Measurements from ENCODE around the gene BPHL.

BPHL gene

DNA sequence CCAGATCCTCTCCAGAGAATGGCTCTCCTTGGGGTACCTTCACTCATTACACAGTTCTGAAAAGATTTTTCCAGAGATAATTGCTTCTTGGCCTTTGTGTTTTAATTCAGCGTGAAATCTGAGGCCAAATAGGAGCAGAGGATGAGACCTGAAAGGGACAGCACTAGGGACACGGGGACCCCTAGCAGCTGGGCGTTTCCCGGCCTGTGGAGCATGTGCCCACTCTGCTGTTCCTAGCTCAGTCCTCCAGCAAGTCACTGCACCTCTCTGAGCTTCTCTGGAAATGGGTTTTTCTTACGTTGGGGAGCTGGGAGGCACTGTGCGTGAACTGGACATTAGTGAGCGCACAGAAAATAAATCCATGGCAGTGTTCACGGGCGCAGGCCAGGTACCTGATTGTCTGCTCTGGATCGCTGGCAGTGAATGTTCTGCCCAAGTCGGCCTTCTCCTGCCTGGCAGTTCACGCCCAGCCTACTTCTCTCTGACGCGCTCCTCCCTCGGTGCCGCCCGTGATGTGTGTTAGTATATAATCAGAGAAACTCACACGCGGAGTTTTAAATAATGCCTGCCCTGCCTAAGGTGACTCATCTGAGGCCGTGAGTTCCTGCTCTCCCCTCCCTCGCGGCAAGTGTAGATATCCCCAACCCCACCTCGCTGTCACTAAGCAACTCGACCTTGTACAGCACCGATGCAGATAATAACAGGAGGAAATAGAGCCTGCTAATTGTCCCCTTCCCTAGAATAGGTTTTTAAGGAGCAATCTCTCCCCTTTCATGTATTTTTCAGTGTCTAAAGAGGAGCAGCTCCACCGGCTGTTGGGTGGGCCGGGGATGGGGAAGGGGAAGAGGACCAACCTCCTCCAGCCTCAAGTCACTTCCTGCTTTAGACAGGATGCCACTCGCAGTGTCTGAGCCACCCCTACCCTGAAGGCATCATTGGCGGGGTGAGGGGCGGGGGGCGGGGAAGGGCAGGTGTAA lies 41.6 kb downstream of the BPHL start:
- H3K36me3 ChIP-seq (ENCODE audit: control insufficient read depth, insufficient read depth, low read length) = no peaks in the 10 kb centered on the region; the same call in none of the 2 replicates
- no peaks in the 10 kb centered on the region for H3K27me3 ChIP-seq (replicated peaks; ENCODE audit: control insufficient read depth, insufficient read depth, low read length)
- no peak for DNase-seq (ENCODE audit: extremely low read depth, insufficient read length)
- H3K4me3 ChIP-seq (replicated peaks; ENCODE audit: low read depth, low read length) = no peak overlapping the region
- TF ChIP-seq, protein P1, sequence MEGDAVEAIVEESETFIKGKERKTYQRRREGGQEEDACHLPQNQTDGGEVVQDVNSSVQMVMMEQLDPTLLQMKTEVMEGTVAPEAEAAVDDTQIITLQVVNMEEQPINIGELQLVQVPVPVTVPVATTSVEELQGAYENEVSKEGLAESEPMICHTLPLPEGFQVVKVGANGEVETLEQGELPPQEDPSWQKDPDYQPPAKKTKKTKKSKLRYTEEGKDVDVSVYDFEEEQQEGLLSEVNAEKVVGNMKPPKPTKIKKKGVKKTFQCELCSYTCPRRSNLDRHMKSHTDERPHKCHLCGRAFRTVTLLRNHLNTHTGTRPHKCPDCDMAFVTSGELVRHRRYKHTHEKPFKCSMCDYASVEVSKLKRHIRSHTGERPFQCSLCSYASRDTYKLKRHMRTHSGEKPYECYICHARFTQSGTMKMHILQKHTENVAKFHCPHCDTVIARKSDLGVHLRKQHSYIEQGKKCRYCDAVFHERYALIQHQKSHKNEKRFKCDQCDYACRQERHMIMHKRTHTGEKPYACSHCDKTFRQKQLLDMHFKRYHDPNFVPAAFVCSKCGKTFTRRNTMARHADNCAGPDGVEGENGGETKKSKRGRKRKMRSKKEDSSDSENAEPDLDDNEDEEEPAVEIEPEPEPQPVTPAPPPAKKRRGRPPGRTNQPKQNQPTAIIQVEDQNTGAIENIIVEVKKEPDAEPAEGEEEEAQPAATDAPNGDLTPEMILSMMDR (IDR thresholded peaks at IDR 0.05; ENCODE audit: insufficient read depth, low read length, poor library complexity, severe bottlenecking) = no peak

DNA sequence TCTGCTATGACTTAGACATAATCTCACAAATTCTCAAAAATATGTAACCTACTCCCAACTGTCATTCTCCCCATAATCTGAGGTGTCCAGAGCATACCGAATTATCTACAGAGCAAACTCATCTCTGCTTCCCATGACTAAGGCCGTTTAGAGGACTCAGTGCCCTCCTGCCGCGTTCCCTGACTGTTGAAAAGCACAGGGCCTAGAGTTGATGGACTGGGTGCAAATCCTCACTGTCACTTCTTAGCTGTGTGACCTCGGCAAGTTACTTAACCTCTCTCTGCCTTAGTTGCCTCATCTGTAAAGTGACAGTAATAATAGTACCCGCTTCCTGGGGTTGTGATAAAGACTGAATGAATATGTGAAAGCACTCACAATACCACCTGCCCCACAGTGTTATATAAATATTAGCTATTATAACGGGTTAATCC lies 43.6 kb downstream of the BPHL start:
- TF ChIP-seq, protein P1 (IDR thresholded peaks at IDR 0.05; ENCODE audit: insufficient read depth, low read length, poor library complexity, severe bottlenecking) = no peak
- DNase-seq (ENCODE audit: extremely low read depth, insufficient read length) = no peak
- Histone ChIP-seq H3K36me3 (ENCODE audit: control insufficient read depth, insufficient read depth, low read length) (no peaks in the 10 kb centered on the region), H3K27me3 (replicated peaks; ENCODE audit: control insufficient read depth, insufficient read depth, low read length) (no peaks in the 10 kb centered on the region), H3K4me3 (replicated peaks; ENCODE audit: low read depth, low read length) (peak overlapping the region; percentile 11; the same call in 1 of the 2 replicates)

DNA sequence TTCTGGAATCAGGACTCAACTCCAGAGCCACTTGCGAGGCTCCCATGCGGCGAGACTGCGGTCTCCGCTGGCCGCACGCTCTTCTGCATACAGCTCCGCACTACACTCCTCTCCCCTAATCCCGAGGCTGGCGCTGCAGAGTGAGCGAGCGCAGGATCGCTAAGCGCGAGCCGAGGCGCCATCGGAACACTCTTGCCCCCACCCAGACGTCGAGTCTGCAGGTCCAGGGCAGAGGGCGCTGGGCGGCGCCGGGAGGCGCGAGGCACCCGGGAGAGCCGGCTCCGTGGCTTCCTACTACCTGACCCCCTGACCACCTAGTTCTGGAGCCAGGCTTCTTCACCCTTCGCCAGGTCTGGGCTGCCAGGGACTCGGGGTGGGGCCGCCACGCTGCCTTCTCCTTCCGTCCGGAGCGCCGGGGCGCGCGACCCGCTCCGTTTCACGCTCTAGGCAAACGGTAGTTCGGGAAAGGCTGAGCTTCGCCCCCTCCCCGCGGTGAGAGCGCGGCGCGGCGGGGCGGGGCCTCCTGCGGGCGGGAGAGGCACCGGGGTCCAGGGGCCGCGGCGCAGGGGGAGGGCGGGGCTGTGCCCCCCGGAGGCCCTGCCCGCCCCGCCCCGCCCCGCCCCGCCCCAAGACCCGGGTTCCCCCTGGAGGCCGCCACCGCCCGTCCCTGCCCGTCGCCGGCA lies 44.2 kb downstream of the BPHL start:
- H3K27me3 ChIP-seq (replicated peaks; ENCODE audit: control insufficient read depth, insufficient read depth, low read length) = no peaks in the 10 kb centered on the region
- TF ChIP-seq, protein P1 (IDR thresholded peaks at IDR 0.05; ENCODE audit: insufficient read depth, low read length, poor library complexity, severe bottlenecking) = peak; percentile 23
- H3K36me3 ChIP-seq (ENCODE audit: control insufficient read depth, insufficient read depth, low read length) = no peaks in the 10 kb centered on the region
- H3K4me3 ChIP-seq (replicated peaks; ENCODE audit: low read depth, low read length) = peak overlapping the region; percentile 69
- DNase-seq (ENCODE audit: extremely low read depth, insufficient read length) = peak; percentile 83

DNA sequence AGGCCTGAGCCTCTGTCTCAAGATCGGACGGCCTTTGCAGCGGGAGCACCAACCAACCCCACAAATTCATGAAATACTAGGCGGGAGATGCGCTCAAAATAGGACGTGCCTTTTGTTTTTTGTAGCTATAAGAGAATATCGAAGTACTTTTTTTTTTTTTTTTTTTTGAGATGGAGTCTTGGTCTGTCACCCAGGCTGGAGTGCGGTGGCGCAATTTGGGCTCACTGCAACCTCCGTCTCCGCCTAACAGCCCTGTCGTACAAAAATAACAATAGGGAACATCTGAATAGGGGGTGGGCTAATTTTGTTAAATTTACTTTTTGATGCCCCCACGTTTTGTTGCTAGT lies 44.7 kb downstream of the BPHL start:
- Histone ChIP-seq H3K4me3 (replicated peaks; ENCODE audit: low read depth, low read length) (peak overlapping the region; percentile 54), H3K27me3 (replicated peaks; ENCODE audit: control insufficient read depth, insufficient read depth, low read length) (no peaks in the 10 kb centered on the region), H3K36me3 (ENCODE audit: control insufficient read depth, insufficient read depth, low read length) (no peaks in the 10 kb centered on the region)
- no peak for DNase-seq (ENCODE audit: extremely low read depth, insufficient read length)
- TF ChIP-seq, protein P1 (IDR thresholded peaks at IDR 0.05; ENCODE audit: insufficient read depth, low read length, poor library complexity, severe bottlenecking) = peak; percentile 32

DNA sequence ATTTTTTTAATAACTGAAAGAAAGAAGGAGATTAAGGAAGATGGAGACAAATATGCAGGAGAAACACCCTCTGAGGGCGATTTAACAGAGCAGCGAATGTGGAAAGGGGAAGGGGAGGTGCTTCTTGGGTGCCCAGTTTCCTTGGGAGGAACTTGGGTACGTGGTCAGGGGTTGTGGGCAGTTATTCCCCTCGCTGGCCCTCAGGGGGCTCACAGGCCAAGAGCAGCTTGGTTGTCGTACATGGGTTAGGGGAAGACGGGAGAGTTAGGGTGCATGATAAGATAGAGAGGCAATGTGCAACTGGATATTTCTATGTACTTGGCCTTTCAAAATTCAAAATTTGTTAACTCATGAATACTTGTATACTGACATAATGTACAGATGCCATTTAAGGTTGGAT lies 45.9 kb downstream of the BPHL start:
- no peak for DNase-seq (ENCODE audit: extremely low read depth, insufficient read length)
- Histone ChIP-seq H3K36me3 (ENCODE audit: control insufficient read depth, insufficient read depth, low read length) (no peaks in the 10 kb centered on the region), H3K4me3 (replicated peaks; ENCODE audit: low read depth, low read length) (no peak overlapping the region), H3K27me3 (replicated peaks; ENCODE audit: control insufficient read depth, insufficient read depth, low read length) (no peaks in the 10 kb centered on the region)
- TF ChIP-seq, protein P1 (IDR thresholded peaks at IDR 0.05; ENCODE audit: insufficient read depth, low read length, poor library complexity, severe bottlenecking) = no peak
